KOPT-K1 (cell line): ENCODE results near the gene KCNJ16.

Source experiments
- H3K27ac ChIP-seq: fragments of 200-600 bp; sonication (generic); 2 replicates; pipeline ENCODE4 v1.5.1; 2016; ENCODE audit warnings: antibody characterized with exemption, mild to moderate bottlenecking, low read depth, low read length; ENCODE audit not compliant: poor library complexity, severe bottlenecking
- H3K36me3 ChIP-seq: fragments of 200-600 bp; sonication (generic); 2 replicates; pipeline ENCODE4 v1.5.1; 2017; ENCODE audit warnings: antibody characterized with exemption, mild to moderate bottlenecking, low read length, moderate library complexity; ENCODE audit not compliant: insufficient read depth
- H3K9me3 ChIP-seq: fragments of 200-600 bp; sonication (generic); 2 replicates; pipeline ENCODE4 v1.5.1; 2017; ENCODE audit warnings: antibody characterized with exemption, low read length, mild to moderate bottlenecking; ENCODE audit not compliant: insufficient read depth, poor library complexity, severe bottlenecking

KCNJ16 gene

GRCh38 chr17:70153210-70153609 lies 78.2 kb downstream of the KCNJ16 start:
- no peak overlapping the region for H3K27ac ChIP-seq
- H3K36me3 ChIP-seq, result no peaks in the 10 kb centered on the region
- H3K9me3 ChIP-seq, result no peaks in the 10 kb centered on the region

- Histone ChIP-seq H3K36me3 (no peaks in the 10 kb centered on the region), H3K27ac (no peak overlapping the region), H3K9me3 (no peaks in the 10 kb centered on the region)
Measured at GRCh38 chr17:70157151-70157550, 82.1 kb downstream of the KCNJ16 start.

GRCh38 chr17:70158180-70158579 lies 83.2 kb downstream of the KCNJ16 start:
- Histone ChIP-seq H3K36me3 (no peaks in the 10 kb centered on the region), H3K27ac (no peak overlapping the region), H3K9me3 (no peaks in the 10 kb centered on the region)

GRCh38 chr17:70158591-70158990 lies 83.6 kb downstream of the KCNJ16 start:
- Histone ChIP-seq H3K27ac (no peak overlapping the region), H3K36me3 (no peaks in the 10 kb centered on the region), H3K9me3 (no peaks in the 10 kb centered on the region)

GRCh38 chr17:70159980-70160379 lies 85.0 kb downstream of the KCNJ16 start:
- Histone ChIP-seq H3K36me3 (no peaks in the 10 kb centered on the region), H3K9me3 (no peaks in the 10 kb centered on the region), H3K27ac (no peak overlapping the region)

- Histone ChIP-seq H3K9me3 (no peaks in the 10 kb centered on the region), H3K36me3 (no peaks in the 10 kb centered on the region), H3K27ac (no peak overlapping the region)
Measured at GRCh38 chr17:70161519-70161918, 86.5 kb downstream of the KCNJ16 start.

GRCh38 chr17:70165383-70165782 lies 90.4 kb downstream of the KCNJ16 start:
- Histone ChIP-seq H3K9me3 (peaks cover 13% of the 10 kb centered on the region), H3K36me3 (no peaks in the 10 kb centered on the region), H3K27ac (no peak overlapping the region)

GRCh38 chr17:70166615-70167014 lies 91.6 kb downstream of the KCNJ16 start:
- Histone ChIP-seq H3K36me3 (no peaks in the 10 kb centered on the region), H3K27ac (no peak overlapping the region), H3K9me3 (peaks cover 13% of the 10 kb centered on the region)

- Histone ChIP-seq H3K36me3 (no peaks in the 10 kb centered on the region), H3K9me3 (peaks cover 13% of the 10 kb centered on the region), H3K27ac (no peak overlapping the region)
Measured at GRCh38 chr17:70168044-70168976, 93.3 kb downstream of the KCNJ16 start.

GRCh38 chr17:70168977-70169708 lies 94.1 kb downstream of the KCNJ16 start, which contains the start of gene KCNJ2:
KCNJ2 (plus strand) TSS chr17:70169532; CDS start chr17:70175040, 5,508 bp downstream.
- Histone ChIP-seq H3K9me3 (peaks cover 13% of the 10 kb centered on the region), H3K27ac (no peak within 1 kb of the TSS), H3K36me3 (no peaks in the 10 kb centered on the region)

- Histone ChIP-seq H3K9me3 (peaks cover 13% of the 10 kb centered on the region), H3K36me3 (no peaks in the 10 kb centered on the region), H3K27ac (no peak overlapping the region)
Measured at GRCh38 chr17:70169709-70170597, 94.9 kb downstream of the KCNJ16 start.

- H3K27ac ChIP-seq, result no peak overlapping the region
- peaks cover 13% of the 10 kb centered on the region for H3K9me3 ChIP-seq
- no peaks in the 10 kb centered on the region for H3K36me3 ChIP-seq
Measured at GRCh38 chr17:70171159-70171558, 96.1 kb downstream of the KCNJ16 start.

GRCh38 chr17:70172449-70172848 lies 97.4 kb downstream of the KCNJ16 start:
- no peaks in the 10 kb centered on the region for H3K36me3 ChIP-seq
- H3K9me3 ChIP-seq, result peaks cover 13% of the 10 kb centered on the region
- H3K27ac ChIP-seq, result no peak overlapping the region

GRCh38 chr17:70172923-70173322 lies 97.9 kb downstream of the KCNJ16 start:
- peaks cover 13% of the 10 kb centered on the region for H3K9me3 ChIP-seq
- H3K36me3 ChIP-seq, result no peaks in the 10 kb centered on the region
- no peak overlapping the region for H3K27ac ChIP-seq

GRCh38 chr17:70173681-70174080 lies 98.7 kb downstream of the KCNJ16 start:
- peaks cover 10% of the 10 kb centered on the region for H3K9me3 ChIP-seq

More at GRCh38 chr17:70173681-70174080, 98.7 kb downstream of the KCNJ16 start:
- no peak overlapping the region for H3K27ac ChIP-seq
- no peaks in the 10 kb centered on the region for H3K36me3 ChIP-seq
